Vagina (tissue), 2 donors: ENCODE results near the gene B3GAT2.

Experiments used
- POLR2A ChIP-seq, 2 donors: fragments of 450-650 bp; IDR thresholded peaks; one replicate each; pipeline ENCODE4 v1.6.1; 2017; ENCODE audit warnings: antibody characterized with exemption in 2 of 2, mild to moderate bottlenecking in 2 of 2, moderate library complexity in 2 of 2
- POLR2AphosphoS5 ChIP-seq, 2 donors: sonication (generic); formaldehyde crosslinking; IDR thresholded peaks; one replicate each; pipeline ENCODE4 v1.9.0; 2017; ENCODE audit warnings: antibody characterized with exemption in 2 of 2, mild to moderate bottlenecking in 2 of 2, low read depth in 1 of 2; ENCODE audit not compliant: insufficient read depth in 1 of 2

GRCh38 chr6:70905742-70906141 lies 51.1 kb downstream of the B3GAT2 start:
- no peak for TF ChIP-seq POLR2AphosphoS5 (IDR thresholded peaks at IDR 0.05; ENCODE audit: insufficient read depth in 1 of 2, low read depth in 1 of 2)
- TF ChIP-seq POLR2A (IDR thresholded peaks at IDR 0.05), result no peak
